GM19395 (cell line): ENCODE results near the gene PLCB3.

Source experiments
- ATAC-seq: cut with Tn5 transposase; IDR thresholded peaks from one replicate; pipeline ENCODE4 v1.9.1; 2021; ENCODE audit warnings: mild to moderate bottlenecking, moderate library complexity; ENCODE audit not compliant: unreplicated experiment

The PLCB3 gene

DNA sequence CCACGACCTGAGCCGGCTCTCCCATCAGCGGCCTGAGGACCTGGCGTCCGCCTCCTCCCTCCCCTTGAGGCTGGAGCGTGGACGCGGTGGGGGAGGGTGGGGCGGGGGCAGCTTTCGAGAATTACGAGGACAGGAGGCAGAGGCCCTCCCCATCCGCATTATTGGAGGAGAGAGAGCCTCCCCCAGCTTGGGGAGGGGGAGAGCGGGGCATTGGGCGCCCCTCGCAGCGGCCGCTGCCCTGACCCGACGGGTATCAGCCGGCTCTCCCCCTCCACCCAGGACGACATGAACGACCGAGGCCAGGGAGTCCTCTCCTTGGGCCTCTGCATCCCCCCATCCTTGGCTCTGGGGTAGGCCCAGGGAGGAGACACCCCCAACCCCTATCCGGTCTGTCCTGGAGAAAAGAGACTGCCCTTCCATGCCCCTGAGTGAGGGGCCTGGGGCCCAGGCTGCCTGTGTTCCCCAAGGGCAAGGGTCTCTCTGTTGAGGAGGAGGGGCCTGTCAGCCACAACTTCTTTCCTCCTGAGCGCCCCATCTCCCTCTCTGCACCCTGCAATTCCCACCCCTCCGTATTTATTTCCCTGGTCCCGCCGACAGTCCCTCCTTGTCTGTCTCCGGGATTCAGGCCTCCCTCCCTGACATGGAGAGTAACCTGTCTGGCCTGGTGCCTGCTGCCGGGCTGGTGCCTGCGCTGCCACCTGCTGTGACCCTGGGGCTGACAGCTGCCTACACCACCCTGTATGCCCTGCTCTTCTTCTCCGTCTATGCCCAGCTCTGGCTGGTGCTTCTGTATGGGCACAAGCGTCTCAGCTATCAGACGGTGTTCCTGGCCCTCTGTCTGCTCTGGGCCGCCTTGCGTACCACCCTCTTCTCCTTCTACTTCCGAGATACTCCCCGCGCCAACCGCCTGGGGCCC, 34.8 kb downstream of the PLCB3 start:
- no peak for ATAC-seq

GRCh38 chr11:64286801-64287159, 35.5 kb downstream of the PLCB3 start:
- ATAC-seq: no peak

DNA sequence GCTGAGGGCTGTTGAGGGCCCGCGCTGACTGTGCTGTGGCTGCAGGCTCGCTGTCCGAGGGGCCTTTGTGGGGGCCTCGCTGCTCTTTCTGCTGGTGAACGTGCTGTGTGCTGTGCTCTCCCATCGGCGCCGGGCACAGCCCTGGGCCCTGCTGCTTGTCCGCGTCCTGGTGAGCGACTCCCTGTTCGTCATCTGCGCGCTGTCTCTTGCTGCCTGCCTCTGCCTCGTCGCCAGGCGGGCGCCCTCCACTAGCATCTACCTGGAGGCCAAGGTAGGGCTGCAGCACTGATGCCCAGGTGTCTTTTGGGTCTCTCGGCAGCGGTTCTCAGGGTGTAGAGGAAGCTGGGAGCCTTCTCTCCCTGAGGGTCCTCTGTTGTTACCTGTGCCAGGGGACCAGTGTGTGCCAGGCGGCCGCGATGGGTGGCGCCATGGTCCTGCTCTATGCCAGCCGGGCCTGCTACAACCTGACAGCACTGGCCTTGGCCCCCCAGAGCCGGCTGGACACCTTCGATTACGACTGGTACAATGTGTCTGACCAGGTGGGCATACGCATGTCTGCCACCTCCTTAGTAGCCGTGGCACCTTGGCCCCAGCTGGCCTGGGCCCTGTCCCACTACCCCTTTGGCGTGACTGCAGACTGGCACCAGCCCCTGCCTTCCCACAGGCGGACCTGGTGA, 36.5 kb downstream of the PLCB3 start:
- no peak for ATAC-seq

- no peak for ATAC-seq
Measured at GRCh38 chr11:64288353-64288750, 37.0 kb downstream of the PLCB3 start.

GRCh38 chr11:64289002-64289564, 37.8 kb downstream of the PLCB3 start:
- no peak for ATAC-seq

DNA sequence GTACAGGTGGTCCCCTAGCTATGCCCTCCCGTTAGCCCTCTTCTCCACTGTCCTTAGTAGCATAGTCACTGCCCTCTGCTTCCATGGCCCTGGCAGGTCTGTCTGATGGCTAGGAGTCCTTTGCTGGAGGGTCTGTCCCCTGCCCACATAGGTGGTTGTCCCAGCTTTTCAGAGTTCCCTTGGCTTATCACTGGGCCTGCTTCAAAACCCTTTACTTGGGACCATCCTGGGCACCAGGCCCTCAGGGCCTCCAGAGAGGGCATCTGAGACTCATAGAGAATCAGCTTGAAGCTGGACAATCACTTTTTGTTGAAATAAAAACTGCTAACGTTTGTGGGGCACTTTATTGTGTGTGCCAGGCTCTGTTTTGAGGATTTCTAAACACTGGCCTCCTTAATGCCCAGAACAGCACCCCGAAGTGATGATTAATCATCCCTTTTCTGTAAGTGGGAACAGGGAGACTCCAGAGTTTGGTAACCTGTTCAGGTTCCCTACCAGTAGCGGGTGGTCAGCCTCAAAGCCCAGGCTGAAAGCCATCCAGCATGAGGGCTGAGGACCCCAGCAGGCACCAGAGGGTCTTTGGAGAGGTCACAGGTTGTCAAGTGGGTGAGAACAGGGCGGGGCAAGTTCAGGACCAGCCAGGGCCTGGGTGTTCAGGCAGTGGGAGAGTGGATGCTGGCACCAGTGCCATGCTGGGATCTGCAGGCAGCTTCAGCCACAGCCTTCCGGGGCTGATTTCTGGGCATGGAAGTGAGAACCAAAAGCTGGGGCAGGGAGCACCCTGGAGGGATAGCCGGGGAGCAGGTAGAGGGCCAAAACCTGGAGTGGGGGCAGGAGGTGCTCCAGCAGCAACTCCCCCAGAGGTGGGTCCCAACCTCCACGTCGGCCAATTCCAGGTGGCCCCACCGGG, 39.3 kb downstream of the PLCB3 start:
- no peak for ATAC-seq

DNA sequence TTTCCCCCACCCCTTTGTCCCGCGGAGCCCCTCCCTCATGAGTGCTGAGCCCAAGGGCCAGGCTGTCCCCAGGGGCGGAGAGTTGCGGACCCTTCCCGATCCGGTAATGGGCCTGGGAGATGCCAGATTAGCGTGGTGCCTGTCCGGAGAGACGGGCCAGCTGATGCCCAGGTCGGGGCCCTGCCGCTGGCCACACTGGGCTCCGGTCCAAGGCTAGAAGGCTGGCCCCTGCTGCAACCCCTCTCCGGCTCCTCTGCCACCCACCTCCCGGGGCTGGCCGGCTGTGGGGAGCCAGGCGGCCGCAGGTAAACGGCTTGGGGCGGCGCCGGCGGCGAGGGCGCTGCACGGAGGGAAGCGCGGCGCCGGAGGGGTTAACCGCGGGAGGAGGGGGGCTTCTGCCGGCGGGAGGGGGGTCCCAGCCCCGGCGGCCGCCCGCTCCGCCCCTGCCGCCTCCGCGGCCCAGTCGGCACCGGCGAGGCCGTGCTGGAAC, 40.0 kb downstream of the PLCB3 start, which contains the start of gene KCNK4:
Gene KCNK4 (plus strand): TSS at position 41 of the 490 bp plus-strand sequence. CDS start 1,717 bp downstream, outside the sequence.
- ATAC-seq: no peak

- no peak for ATAC-seq
Measured at GRCh38 chr11:64291752-64292459, 40.6 kb downstream of the PLCB3 start.

DNA sequence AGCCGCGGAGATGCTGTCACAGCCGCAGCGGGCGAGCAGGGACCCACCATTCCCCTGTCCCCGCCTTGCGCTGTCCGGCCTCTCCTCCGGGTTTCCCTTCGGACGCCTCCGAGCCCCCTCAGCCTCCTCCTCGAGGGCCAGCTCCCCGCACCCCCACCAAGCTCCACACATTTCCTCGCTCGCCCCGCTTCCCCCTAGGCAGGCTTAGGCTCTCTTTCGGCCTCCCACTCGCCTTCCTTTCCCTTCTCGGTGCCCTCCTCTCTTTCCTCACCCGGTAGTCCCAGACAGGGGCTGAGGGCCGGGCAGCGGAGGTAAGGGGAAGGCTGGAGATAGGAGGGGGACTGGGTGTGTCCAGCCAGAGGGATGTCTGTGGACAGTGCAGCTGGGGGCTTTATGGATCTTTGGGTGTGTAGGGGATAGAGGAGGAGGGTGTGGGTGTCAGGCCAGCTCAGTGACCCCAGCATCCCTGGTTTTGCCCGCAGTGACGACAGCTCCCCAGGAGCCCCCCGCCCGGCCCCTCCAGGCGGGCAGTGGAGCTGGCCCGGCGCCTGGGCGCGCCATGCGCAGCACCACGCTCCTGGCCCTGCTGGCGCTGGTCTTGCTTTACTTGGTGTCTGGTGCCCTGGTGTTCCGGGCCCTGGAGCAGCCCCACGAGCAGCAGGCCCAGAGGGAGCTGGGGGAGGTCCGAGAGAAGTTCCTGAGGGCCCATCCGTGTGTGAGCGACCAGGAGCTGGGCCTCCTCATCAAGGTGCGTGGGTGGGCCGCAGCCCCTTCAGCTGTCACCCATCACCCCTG, 41.3 kb downstream of the PLCB3 start:
- ATAC-seq: no peak

DNA sequence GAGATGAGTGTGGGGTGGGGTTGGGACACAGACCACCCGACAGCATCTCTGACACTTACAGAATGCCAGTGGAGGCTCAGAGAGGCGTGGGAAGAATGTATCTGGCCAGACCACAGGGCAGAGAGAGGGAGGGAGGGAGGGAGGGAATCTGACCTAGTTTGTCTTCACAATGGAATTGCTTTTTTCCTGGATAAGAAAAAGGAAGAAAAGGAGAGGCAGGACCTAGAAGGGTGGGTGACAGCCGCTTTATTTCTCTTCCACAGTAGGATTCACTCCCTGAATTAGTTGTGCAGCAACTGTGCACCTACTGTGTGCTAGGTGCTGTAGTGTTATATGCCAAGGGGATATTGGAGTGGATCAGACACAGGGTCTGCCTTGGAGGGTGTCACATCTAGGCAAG, 43.4 kb downstream of the PLCB3 start:
- ATAC-seq: no peak

DNA sequence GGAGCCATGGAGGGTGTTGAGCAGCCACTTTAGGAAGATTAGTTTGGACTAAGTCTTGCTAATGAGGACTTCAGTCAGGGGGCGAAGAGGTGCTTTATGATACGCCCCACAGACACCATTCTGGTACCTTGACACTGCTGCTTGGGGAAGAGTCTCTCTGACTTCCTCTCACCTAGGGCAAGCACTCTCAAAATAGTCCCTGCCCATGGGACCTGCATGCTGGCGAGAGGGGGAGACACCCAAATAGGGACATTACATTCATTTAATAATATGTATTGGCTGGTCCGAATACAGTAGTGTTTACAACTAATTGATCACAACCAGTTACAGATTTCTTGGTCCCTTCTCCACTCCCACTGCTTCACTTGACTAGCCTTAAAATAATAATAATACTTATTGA, 44.4 kb downstream of the PLCB3 start:
- ATAC-seq: no peak

DNA sequence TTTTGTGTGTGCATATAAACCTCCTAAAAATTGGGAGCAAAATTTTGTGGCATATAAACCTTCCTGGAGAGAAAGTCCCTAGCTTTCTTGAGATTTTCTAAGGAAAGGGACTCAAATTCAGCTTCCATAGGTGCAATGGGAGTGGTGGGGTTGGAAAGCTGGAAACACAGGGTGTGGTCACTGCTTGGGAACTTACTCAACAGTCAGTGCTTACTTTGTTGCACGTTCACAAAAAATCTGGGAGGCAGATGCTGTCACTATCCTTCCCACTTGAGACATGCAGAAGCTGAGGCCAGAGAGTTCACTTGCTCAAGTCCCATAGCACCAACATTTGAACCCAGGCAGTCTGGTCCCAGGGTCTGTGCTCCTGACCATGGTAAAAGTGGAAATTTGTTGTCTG, 44.9 kb downstream of the PLCB3 start:
- ATAC-seq: no peak

- ATAC-seq: no peak
Measured at GRCh38 chr11:64296830-64297698, 45.7 kb downstream of the PLCB3 start.

DNA sequence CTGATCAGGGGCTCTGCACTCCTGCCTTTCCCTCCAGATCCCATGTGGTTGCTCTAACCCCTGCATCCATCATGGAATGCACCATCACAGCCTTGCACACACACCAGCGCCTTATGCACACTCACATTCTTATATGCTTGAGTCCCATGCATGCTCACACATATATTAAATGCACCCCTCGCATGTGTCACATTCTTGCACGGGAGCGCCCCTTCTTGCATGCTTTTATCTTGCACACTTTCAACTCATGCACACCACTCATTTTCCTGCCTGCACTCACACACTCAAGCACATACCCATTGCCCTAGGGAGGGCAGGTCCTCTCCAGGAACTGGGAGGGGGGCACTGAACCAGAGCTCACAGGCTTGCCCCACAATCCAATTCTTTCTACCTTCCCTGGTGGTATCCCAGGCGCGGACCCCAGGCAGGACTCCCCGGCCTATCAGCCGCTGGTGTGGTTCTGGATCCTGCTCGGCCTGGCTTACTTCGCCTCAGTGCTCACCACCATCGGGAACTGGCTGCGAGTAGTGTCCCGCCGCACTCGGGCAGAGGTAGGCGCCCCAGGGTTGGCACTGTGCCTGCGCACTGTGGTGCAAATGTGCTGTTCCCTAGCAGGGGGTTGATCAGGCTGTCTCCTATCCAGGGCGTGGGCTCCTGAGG, 46.5 kb downstream of the PLCB3 start:
- ATAC-seq: no peak

DNA sequence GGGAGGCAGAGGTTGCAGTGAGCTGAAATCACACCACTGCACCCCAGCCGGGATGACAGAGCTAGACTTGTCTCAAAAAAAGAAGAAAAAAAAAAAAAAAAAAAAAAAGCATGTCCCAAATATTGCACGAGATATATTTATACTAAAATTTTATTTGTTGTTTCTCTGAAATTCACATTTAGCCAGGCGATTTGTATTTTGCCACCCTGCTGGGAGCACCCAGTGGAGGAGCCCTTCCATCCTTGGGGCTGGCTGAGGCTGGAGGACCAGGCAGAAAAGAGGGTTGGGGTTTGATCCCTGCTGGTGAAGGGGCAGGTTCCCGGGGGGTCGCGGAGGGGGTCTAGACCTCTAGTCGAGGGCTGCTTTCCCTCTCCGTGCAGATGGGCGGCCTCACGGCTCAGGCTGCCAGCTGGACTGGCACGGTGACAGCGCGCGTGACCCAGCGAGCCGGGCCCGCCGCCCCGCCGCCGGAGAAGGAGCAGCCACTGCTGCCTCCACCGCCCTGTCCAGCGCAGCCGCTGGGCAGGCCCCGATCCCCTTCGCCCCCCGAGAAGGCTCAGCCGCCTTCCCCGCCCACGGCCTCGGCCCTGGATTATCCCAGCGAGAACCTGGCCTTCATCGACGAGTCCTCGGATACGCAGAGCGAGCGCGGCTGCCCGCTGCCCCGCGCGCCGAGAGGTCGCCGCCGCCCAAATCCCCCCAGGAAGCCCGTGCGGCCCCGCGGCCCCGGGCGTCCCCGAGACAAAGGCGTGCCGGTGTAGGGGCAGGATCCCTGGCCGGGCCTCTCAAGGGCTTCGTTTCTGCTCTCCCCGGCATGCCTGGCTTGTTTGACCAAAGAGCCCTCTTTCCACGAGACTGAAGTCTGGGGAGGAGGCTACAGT, 47.9 kb downstream of the PLCB3 start:
- ATAC-seq: no peak

- ATAC-seq: no peak
Measured at GRCh38 chr11:64299847-64300648, 48.7 kb downstream of the PLCB3 start, which contains the start of gene CATSPERZ. CATSPERZ (plus strand) TSS chr11:64300358; CDS start chr11:64300411, 53 bp downstream.
